ENCODE data around the gene CLDN2. TPM values are rescaled to one million over a fixed set of nuclear protein-coding genes. Genes with fewer than 3 reads are reported as not detected.

Gene CLDN2
- total RNA-seq, 1 donor from 2014 or later = 0.13 TPM

GRCh38 chrX:106948641-106949040 is 28.4 kb downstream of the CLDN2 start:
- TF ChIP-seq, protein P1, sequence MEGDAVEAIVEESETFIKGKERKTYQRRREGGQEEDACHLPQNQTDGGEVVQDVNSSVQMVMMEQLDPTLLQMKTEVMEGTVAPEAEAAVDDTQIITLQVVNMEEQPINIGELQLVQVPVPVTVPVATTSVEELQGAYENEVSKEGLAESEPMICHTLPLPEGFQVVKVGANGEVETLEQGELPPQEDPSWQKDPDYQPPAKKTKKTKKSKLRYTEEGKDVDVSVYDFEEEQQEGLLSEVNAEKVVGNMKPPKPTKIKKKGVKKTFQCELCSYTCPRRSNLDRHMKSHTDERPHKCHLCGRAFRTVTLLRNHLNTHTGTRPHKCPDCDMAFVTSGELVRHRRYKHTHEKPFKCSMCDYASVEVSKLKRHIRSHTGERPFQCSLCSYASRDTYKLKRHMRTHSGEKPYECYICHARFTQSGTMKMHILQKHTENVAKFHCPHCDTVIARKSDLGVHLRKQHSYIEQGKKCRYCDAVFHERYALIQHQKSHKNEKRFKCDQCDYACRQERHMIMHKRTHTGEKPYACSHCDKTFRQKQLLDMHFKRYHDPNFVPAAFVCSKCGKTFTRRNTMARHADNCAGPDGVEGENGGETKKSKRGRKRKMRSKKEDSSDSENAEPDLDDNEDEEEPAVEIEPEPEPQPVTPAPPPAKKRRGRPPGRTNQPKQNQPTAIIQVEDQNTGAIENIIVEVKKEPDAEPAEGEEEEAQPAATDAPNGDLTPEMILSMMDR (IDR thresholded peaks at IDR 0.05; ENCODE audit: insufficient read depth, low read length, poor library complexity, severe bottlenecking) = no peak
- DNase-seq (ENCODE audit: low read depth) = no peak

DNA sequence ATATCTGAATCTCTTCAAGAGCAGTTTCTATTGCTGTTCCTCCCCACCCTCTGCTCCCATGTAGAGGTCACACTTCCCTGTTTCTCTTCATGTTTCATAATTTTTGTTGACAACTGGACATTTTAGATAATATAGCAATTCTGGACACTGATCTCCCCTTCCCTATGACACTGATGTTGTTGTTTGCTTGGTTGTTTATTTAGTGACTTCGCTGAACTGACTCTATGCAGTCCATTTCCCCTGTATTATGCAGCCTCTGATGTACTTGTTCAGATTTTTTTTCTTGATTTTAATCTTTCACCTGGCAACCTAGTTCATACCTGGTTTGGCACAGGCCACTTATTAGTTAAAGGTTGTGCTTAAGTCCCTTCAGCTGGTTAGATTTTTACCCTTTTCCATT is 29.2 kb downstream of the CLDN2 start:
- Histone ChIP-seq H3K27me3 (ENCODE audit: control insufficient read depth, insufficient read depth, low read length) (no peaks in the 10 kb centered on the region), H3K4me3 (ENCODE audit: low read depth, low read length) (no peak overlapping the region), H3K36me3 (ENCODE audit: control insufficient read depth, insufficient read depth, low read length) (no peaks in the 10 kb centered on the region)
- TF ChIP-seq, protein P1 (IDR thresholded peaks at IDR 0.05; ENCODE audit: insufficient read depth, low read length, poor library complexity, severe bottlenecking) = no peak
- DNase-seq (ENCODE audit: low read depth) = no peak

More at GRCh38 chrX:106948641-106949040, 28.4 kb downstream of the CLDN2 start:
- Histone ChIP-seq H3K27me3 (ENCODE audit: control insufficient read depth, insufficient read depth, low read length) (no peaks in the 10 kb centered on the region), H3K4me3 (ENCODE audit: low read depth, low read length) (no peak overlapping the region), H3K36me3 (ENCODE audit: control insufficient read depth, insufficient read depth, low read length) (no peaks in the 10 kb centered on the region)

- no peaks in the 10 kb centered on the region for H3K27me3 ChIP-seq (ENCODE audit: control insufficient read depth, insufficient read depth, low read length)
- no peaks in the 10 kb centered on the region for H3K36me3 ChIP-seq (ENCODE audit: control insufficient read depth, insufficient read depth, low read length)
- TF ChIP-seq, protein P1 (IDR thresholded peaks at IDR 0.05; ENCODE audit: insufficient read depth, low read length, poor library complexity, severe bottlenecking) = no peak
- no peak for DNase-seq (ENCODE audit: low read depth)
- no peak overlapping the region for H3K4me3 ChIP-seq (ENCODE audit: low read depth, low read length)
Observed at GRCh38 chrX:106950381-106950780, 30.2 kb downstream of the CLDN2 start.

DNA sequence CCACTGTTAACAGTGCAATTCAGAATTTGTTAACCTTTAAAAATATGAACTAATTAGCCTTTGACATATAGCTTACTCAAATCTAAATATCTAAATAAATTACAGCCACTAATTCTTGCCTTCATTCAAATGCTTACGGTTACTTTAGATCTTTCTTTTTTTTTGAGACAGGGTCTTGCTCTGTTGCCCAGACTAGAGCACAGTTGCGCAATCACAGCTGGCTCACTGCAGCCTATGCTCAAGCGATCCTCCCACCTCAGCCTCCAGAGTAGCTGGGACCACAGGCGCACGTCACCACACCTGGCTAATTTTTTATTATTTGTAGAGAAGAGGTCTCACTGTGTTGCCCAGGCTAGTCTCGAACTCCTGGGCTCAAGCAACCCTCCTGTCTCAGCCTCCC is 31.0 kb downstream of the CLDN2 start:
- TF ChIP-seq, protein P1 (IDR thresholded peaks at IDR 0.05; ENCODE audit: insufficient read depth, low read length, poor library complexity, severe bottlenecking) = no peak
- no peaks in the 10 kb centered on the region for H3K36me3 ChIP-seq (ENCODE audit: control insufficient read depth, insufficient read depth, low read length)
- no peaks in the 10 kb centered on the region for H3K27me3 ChIP-seq (ENCODE audit: control insufficient read depth, insufficient read depth, low read length)
- DNase-seq (ENCODE audit: low read depth) = no peak
- no peak overlapping the region for H3K4me3 ChIP-seq (ENCODE audit: low read depth, low read length)

DNA sequence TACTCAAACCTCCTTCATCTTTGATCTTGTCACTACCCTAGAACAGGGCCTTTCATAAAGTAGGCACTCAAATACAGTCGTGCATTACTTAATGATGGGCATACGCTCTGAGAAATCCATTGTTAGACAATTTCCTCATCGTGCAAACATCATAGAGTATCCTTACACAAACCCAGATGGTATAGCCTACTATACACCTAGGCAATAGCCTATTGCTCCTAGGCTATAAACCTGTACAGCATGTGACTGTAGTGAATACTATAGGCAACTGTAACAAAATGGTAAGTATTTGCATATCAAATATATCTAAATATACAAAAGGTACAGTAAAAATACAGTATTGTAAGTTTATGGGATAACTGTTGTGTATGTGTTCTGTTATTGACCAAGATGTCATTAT is 31.9 kb downstream of the CLDN2 start:
- Histone ChIP-seq H3K4me3 (ENCODE audit: low read depth, low read length) (no peak overlapping the region), H3K27me3 (ENCODE audit: control insufficient read depth, insufficient read depth, low read length) (no peaks in the 10 kb centered on the region), H3K36me3 (ENCODE audit: control insufficient read depth, insufficient read depth, low read length) (no peaks in the 10 kb centered on the region)
- no peak for DNase-seq (ENCODE audit: low read depth)
- TF ChIP-seq, protein P1 (IDR thresholded peaks at IDR 0.05; ENCODE audit: insufficient read depth, low read length, poor library complexity, severe bottlenecking) = no peak

DNA sequence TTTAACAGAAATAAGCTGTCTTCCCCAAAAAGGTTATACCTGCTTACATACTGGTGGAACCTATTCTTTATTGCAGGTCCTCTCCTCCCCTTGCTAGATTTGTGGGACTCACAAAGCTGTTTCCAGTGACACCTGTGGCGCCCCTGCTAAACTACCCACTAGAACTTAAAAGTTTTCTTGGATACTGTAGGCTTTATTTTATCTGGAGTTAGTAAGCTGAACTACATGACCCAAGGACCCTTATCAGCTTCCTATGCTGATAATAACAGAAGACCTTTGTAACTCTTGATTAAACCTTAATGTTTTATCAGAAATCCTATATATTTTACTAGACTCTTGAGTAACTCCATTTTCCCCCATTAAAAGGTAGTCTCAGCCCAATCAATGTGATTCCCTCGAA is 32.3 kb downstream of the CLDN2 start:
- Histone ChIP-seq H3K36me3 (ENCODE audit: control insufficient read depth, insufficient read depth, low read length) (no peaks in the 10 kb centered on the region), H3K4me3 (ENCODE audit: low read depth, low read length) (no peak overlapping the region), H3K27me3 (ENCODE audit: control insufficient read depth, insufficient read depth, low read length) (no peaks in the 10 kb centered on the region)
- DNase-seq (ENCODE audit: low read depth) = no peak
- TF ChIP-seq, protein P1 (IDR thresholded peaks at IDR 0.05; ENCODE audit: insufficient read depth, low read length, poor library complexity, severe bottlenecking) = no peak
